Raji (cell line): ENCODE measurements around the gene MGA.

Experiments
- POLR2A ChIP-seq: IDR thresholded peaks from 2 replicates; pipeline ENCODE4 v1.6.1; 2011; ENCODE audit warnings: low read depth, low read length, control low read depth; ENCODE audit not compliant: insufficient read depth

The MGA gene

DNA sequence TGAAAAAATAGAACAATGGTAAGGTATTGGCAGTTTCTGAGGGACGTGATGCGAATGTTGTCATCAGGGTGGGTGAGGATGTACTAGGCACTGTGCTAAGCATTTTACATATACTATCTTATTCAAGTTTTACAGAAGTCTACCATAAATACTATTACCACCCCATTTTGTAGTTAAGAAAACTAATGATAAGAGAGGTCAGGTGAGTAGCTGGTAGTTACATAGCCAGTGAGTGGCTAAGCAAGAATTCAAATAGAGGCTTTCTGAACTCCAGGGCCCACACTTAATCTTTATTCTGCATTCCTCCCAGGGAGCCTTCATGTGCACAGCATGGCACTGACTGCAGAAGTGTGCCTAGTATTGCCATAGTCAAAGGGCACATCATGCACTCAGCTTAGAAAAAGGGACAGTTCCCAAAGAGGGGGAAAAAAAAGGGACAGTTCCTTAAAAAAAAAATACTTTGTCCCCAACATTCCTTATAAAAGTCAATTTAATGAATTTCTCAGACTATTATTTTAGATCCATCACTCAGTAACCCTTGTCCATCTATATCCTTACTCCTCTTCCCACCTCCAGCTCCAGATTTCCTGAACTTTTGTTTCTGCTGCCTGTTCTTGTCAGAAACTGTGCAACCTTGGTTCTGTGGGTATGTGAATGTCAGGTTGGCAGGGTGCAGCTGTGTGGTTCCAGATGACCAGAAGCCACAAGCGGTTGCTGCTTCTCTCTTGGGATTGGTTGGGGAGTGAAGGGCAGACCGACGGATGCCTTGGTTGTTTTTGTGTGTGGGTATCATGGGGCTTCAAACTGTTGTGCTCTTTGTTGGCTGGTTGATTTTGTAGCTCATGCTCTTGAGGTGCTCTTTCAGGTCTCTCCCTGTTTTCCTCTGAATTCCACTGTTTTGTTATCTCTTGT is 122.4 kb downstream of the MGA start:
- no peak for TF ChIP-seq POLR2A

DNA sequence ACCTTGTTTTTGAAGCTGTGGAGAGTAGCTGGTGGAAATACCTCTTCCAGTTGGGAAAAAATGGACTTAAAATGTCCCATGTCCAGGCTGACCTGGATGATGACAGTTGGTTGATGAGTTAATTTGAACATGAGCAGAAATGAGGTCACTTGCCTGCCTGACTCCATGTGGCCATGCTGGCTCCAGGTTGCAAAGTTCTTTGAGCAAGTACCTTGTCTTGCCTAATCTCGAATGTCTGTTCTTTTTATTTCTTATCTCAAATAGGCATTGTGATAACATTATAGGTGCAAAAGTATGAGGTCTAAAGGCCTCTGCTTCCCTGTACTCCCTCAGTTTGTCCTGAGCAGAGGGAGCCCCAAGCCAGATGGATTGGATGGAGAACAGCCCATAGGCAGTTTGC is 123.1 kb downstream of the MGA start:
- TF ChIP-seq POLR2A, result no peak

DNA sequence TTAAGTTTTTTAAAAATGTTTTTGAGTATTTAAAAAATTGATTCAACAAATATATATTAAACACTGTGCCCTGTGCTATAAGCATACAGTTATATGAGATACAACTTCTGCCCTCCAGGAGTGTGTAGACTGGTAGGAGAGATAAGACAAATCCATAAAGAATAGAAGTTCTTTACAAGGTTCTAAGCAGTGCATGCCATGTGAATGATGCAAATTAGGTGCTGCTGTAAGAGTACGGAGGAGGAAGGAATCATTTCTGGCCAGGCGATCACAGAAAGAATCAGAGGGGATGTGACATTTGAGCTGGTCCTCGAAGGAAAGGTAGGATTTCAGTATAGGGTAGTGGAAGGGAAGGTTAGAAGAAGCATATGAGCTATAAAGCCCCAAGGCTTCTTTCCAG is 128.1 kb downstream of the MGA start:
- TF ChIP-seq POLR2A, result no peak

DNA sequence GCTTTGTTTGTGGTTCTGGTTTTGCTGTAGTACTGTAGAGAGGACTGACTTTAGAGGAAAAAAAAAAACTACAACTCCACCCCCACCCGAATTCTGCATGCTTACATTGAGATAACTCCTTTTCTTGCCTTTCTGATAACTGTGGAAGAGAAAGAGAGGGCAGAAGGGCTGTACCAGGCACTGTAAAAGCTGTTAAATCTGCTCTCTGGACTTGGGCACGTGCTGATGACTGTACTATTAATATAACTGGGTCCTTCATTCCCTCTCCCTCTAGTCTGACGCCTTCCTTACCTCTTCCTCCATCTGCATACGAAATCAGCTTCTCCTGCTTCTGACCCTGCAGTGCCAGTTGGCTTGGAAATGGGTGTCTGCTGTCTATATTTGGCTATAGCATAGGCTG is 129.0 kb downstream of the MGA start:
- no peak for TF ChIP-seq POLR2A

DNA sequence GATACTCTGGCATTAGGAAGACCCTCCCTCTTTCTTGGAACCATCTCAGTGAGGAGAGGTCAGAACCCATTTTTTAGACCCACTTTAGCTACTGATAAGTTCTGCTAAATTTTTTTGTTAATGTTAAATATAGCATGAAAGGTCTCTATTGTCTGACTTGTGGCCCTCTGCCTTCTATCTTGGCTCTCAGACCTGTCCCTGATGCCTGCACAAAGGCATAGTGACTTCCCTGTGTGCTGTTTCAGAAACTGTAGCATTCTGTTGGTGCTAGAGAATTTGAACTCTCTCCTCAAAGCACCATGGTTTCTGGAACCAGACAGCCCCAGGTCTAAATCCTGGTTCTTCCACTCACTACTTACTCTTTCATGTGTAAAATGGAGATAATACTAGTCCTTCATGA is 129.5 kb downstream of the MGA start:
- TF ChIP-seq POLR2A, result no peak

DNA sequence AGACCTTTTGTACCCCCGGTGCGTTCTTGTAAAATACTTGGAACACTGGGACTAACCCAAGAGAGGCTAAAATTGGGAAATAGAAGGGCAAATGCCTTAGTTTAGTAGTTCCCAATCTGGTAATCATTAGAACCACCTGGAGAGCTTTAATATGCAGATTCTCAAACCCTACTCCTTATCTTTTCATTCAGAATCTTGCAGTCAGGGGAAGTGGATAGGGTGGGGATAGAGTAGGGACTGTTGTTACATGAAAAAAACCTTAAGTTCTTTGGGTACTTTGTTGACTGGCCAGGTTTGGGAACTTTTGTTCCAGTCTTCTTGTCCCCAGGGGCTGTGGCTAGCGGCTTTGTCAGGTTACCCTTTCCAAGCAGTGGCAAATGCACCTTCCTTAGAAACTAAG is 130.0 kb downstream of the MGA start:
- no peak for TF ChIP-seq POLR2A

DNA sequence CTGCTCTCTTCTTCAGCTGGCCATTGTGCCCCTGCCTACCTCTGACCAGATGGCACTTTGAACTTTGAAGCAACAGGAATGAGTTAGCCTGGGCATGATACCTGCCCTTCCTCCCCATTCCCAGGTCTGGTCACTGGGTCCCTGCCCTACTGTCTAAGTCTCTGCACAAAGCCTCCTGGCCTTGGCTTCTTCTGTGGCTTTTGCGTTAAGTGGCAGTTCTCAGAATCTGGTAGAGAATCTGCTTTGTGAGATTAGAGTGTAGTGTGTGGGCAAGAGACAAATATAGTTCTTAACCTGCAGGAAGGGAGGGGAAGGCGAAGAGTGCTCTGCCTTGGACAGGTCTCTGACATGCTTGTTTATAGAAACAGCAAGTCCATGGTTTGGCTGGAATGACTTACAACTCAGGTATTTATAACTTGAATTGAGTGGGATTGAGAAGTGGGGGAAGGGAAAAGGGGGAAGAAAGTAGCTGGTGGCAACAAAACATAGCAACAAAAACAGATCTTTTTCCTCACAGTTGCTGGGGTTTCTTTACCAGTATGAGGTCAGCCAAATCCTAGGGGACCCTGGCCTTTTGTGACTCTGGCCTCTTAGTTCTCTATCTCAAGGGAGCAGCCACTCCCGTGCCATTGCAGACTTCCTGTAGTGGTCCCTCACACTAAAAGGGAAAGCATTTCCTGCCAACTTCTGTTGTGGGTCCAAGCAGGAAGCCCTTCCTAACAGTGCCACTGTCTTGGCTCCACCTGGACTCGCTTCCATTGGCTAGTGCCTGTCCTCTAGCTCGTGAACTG is 130.7 kb downstream of the MGA start:
- TF ChIP-seq POLR2A, result no peak

DNA sequence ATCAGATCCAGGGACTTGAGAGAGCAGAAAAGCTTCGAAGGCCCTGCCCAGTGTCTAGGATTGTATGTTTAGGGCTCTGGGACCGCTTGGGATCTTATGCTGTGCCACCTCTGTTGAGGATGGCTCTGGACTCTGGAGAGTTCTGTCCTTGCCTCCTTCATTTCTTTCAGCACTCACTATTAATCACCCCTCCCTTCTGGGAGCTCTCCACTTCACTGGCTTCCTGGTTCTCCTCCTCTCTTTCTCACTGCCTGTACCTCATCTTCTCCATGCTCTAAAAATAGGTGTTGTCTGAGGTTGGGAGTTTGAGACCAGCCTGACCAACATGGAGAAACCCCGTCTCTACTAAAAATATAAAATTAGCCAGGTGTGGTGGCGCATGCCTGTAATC is 131.3 kb downstream of the MGA start:
- TF ChIP-seq POLR2A, result no peak

DNA sequence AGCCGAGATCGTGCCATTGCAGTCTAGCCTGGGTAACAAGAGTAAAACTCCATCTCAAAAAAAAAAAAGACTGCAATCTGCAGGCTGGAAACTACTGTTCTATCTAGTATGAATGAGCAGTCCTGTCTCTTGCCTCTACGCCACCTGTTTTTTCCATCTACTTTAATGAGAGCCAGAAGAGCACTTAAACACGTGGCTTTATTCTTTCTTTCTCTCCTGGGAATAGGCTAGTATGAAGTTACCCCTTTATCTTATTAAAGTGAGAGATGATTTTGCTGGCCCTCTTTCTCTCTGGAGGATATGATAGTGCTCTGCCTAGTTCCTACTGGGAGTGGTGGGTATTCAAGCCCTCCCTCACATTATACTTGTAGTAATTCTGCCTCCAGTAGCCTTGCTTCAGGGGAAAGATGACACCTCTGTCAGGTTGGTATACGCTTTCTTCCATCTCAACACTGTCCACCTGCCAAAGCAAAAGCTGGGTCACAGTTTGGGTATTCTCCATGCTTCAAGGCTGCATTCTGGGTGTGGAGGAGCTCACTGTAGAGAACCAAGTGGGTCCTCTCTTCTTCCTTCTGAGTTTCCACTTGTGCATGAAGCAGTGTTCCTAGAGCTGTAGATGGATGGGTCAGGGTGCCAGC is 131.9 kb downstream of the MGA start:
- TF ChIP-seq POLR2A, result no peak

DNA sequence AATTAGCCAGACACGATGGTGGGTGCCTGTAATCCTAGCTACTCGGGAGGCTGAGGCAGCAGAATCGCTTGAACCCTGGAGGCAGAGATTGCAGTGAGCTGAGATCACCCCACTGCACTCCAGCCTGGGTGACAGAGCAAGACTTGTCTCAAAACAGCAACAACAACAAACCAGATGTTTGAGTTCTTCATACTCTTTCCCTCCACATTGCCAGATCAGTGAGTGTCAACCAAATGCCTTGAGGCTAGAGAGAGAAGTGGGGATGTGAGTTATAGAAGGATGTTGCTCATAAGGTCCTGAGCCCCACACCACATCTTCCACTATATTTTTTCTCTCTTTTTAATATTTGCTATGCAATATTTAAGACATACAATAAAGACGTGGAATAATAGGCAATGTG is 133.9 kb downstream of the MGA start:
- no peak for TF ChIP-seq POLR2A

DNA sequence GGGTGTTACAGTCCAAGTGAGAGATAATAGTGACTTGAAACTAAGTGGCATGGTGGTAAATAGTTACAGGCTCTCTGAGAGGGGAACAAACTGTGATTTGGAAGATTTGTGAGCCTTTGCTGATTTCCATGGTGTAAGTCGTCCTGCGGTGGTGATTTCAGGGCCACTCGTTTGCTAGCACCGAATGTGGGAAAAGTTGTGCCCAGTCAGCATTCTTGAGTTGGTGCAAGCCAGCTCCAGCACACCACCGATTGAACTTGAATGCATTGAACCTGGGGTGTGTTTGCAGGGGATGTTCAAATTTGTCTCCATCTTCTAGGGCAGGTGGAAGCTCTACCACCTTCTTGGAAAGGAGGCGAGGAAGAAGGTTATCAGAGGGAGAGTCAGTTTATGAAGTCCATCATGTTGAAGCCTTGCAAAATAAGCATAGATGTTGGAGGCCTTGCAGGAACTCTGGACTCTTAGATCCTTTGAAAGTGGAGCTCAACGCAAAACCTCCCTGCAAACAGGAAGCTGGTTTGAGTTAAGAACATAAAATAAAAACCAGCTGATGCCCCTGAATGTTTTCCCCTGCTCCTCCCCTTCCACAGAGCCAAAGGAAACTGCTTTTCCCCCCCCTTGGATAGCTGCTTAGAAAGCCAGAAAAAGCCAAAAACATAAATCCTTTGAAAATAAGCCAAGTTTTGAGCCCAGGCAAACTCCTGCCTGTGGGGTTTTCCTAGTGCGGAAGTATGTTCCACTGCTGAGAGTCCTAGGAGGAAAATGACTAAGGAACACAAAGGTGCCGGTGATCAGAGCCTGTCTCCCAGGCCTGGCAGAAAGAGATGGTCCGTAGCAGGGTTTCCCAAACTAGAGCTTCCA is 136.0 kb downstream of the MGA start:
- TF ChIP-seq POLR2A, result no peak

DNA sequence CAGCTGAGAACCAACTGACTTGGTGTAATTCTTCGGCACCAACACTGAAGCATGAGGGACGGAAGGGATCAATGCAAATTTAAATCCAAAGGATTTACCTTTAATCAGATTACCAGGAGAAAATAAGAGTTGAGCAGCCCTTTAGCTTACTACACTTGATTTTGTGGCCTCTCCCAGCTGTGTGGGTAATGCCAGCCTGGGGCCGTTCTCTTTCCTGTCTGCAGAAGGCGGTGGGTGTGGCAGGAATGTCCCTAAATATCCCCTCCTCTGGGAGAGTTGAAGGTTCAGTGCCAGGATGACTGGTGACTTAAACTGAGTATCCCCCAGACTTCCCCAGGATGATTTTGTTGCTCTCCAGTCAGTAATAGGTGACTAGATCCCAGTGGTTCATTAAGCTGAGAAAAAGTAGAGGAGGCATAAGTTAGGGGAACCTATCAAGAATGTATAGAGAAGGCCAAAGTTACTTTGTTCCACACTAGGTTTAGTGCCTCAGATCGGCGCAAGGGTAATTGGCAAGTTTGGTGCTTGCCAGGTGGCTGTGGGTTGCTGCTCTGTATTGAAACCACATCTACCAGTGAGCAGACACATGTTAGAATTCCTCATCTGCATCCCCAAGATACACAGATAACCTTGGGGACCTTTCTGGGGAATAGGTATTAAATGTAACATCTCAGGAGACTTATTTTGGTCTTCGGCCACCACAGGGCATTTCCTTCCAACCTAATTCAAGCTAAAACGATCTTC is 137.2 kb downstream of the MGA start:
- no peak for TF ChIP-seq POLR2A

DNA sequence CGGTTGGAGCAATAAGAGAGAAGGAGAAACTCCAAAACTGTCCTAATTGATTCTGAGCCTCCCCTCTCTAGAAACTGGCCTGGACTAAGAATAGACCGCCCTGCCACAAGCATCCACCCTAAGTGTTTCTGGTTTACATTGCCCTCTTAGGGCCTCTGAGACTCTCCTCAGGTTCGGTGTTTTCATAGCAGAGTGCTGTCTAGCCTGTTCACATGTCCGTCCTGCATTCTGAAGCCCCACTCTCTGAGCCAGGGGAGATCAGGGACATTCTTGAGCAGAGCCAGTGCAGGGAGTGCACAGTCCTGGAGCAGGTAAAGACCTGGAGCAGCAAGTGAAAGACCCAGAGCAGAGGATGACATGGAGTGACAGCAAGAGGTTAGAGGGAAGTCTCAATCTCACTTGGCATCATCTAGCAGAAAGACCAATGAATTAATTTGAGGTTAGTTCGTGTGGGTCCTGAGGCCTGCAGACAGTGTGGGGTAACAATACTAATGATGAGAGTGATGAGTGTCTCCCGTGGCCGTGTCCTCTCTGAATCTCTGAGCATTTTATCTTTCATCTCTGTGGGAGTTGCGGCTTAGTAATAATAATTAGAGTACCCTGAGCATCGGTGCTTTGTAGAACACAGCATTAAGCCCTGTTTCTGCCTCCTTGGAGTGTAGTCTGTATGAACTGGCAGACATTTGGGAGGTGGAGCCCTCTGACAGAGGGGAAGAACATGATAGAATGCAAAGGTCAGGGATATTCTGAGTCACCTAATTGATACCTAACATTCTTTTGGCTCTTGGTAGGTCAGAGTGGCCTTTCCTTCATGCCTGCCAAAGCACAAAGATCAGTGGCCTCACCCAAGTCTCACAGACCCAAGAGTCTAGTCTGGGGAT is 138.6 kb downstream of the MGA start:
- TF ChIP-seq POLR2A, result no peak
